NCI-H1092 treated with DMSO at 0.1 percent for 48 hours (cell line): ENCODE measurements around the gene AMT.

Experiments
- DNase-seq: peaks from one replicate; lab custom pipeline; 2025; lab: John Stamatoyannopoulos, UW

Gene AMT

GRCh38 chr3:49422379-49423248 is at the start of gene AMT:
Gene AMT, minus strand, starts transcription at chr3:49422473. Its CDS starts 23 bp downstream, at chr3:49422450.
- DNase-seq: no peak

GRCh38 chr3:49470714-49471420 is 48.6 kb upstream of the AMT start:
- DNase-seq: peak; percentile 45

- peak; percentile 89 for DNase-seq
These were observed 47.9 kb upstream of the AMT start, which contains the start of gene DAG1 for GRCh38 chr3:49469936-49470713. Gene DAG1, plus strand, starts transcription at chr3:49470267. Its CDS starts 40,268 bp downstream, at chr3:49510535.

GRCh38 chr3:49469037-49469935 is 47.0 kb upstream of the AMT start:
- no peak for DNase-seq

GRCh38 chr3:49466085-49466484 is 43.8 kb upstream of the AMT start:
- no peak for DNase-seq

- no peak for DNase-seq
These were observed 43.2 kb upstream of the AMT start for GRCh38 chr3:49465270-49466034.

GRCh38 chr3:49462222-49462621 is 39.9 kb upstream of the AMT start:
- DNase-seq: no peak

- no peak for DNase-seq
These were observed 39.3 kb upstream of the AMT start for GRCh38 chr3:49461443-49462171.

GRCh38 chr3:49460956-49461355 is 38.7 kb upstream of the AMT start:
- no peak for DNase-seq

GRCh38 chr3:49460188-49460890 is 38.1 kb upstream of the AMT start:
- no peak for DNase-seq

- DNase-seq: no peak
These were observed 34.2 kb upstream of the AMT start for GRCh38 chr3:49456466-49456865.

GRCh38 chr3:49454898-49455681 is 32.8 kb upstream of the AMT start:
- DNase-seq: no peak

- DNase-seq: no peak
These were observed 32.2 kb upstream of the AMT start for GRCh38 chr3:49454458-49454857.

GRCh38 chr3:49453621-49454020 is 31.3 kb upstream of the AMT start:
- DNase-seq: no peak

- no peak for DNase-seq
These were observed 23.1 kb upstream of the AMT start for GRCh38 chr3:49445391-49445790.

GRCh38 chr3:49434731-49435130 is 12.5 kb upstream of the AMT start:
- no peak for DNase-seq

GRCh38 chr3:49428752-49429080 is 6.4 kb upstream of the AMT start:
- DNase-seq: no peak

GRCh38 chr3:49427586-49427985 is 5.3 kb upstream of the AMT start:
- DNase-seq: no peak

- no peak for DNase-seq
These were observed 2.5 kb upstream of the AMT start for GRCh38 chr3:49424816-49425215.
